Hypothalamus (tissue), 51 donors: ENCODE results near the gene DEFB126.
"Not testable (repeated sequence)": the region's sequence is repeated elsewhere in the genome, so short reads cannot be mapped to it uniquely, and the experiment has no call there.

Source experiments
- DNase-seq, 51 donors: peaks; one replicate each; lab custom pipeline; 2025; lab: John Stamatoyannopoulos, UW

DEFB126 gene, protein sequence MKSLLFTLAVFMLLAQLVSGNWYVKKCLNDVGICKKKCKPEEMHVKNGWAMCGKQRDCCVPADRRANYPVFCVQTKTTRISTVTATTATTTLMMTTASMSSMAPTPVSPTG

DNA sequence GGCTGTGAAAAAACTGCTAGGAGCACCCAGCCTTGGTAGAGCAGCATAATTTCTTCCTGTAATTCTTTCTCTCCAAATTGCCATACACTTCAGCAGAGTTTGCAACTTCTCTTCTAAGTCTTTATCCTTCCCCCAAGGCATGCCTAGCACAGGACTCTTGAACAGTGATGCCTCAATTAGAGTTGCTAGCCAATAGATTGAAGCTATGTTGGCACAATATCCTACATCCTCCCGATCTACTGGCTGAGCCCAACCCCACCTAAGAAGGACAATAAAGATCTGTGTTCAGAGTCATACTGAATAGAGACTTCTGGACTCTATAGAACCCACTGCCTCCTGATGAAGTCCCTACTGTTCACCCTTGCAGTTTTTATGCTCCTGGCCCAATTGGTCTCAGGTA is at the start of gene DEFB126:
TSS of gene DEFB126 (plus strand) at position 301 of the 400 bp plus-strand sequence. CDS start at position 340, 39 bp downstream.
- DNase-seq = no peak

DNA sequence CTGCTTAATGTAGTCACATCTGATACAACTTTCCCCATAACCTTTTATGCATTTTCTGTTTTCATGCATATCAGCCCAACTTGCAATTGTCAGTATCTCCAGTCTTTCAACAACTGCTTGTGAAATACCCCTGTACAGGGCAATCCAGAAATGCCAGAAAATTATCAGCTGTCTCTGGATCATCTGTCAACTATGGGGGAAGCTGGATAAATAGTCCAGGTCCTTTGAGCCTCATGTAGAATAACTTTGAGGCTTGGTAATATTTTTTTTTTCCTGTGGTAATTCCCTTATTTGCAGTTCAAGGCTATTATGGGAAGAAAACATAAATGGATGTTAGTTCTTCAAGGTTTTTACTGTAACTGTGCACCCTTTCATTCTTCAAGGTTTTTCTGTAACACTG is 48.7 kb upstream of the DEFB126 start:
- DNase-seq = no peak

DNA sequence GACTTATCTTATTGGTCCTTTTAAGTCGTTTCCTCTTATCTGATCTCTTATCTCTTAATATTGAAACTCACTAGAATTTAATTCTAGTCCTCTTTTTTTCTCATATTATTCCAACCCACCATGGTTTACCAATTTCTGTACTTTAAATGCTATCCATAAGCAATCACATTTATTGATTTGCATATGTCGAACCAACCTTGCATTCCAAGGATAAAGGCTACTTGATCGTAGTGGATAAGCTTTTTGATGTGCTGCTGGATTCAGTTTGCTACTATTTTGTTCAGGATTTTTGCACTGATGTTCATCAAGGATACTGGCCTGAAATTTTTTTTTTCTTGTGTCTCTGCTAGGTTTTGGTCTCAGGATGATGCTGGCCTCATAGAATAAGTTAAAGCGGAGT is 47.2 kb upstream of the DEFB126 start:
- DNase-seq = no peak

DNA sequence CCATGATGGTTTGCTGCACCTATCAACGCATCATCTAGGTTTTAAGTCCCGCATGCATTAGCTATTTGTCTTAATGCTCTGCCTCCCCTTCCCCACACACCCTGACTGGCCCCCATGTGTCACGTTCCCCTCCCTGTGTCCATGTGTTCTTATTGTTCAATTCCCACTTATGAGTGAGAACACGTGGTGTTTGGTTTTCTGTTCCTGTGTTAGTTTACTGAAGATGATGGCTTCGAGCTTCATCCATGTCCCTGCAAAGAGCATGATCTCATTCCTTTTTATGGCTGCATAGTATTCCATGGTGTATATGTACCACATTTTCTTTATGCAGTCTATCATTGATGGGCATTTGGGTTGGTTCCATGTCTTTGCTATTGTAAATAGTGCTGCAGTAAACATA is 44.7 kb upstream of the DEFB126 start:
- DNase-seq = not testable (repeated sequence)

DNA sequence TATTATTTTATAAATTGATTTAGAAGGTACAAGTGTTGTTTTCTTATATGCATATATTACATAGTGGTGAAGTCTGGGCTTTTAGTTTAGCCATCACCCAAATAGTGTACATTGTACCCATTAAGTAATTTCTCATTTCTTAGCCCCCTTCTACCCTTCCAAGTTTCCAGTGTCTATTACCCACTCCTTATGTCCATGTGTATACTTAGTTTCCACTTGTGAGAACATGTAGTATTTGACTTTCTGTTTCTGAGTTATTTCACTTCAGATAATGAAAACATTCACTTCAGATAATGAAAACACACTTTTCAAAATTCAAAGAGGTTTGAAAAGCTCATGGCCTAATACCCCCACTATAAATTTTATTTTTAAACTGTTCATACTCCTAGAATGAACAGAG is 40.4 kb upstream of the DEFB126 start:
- DNase-seq = no peak

DNA sequence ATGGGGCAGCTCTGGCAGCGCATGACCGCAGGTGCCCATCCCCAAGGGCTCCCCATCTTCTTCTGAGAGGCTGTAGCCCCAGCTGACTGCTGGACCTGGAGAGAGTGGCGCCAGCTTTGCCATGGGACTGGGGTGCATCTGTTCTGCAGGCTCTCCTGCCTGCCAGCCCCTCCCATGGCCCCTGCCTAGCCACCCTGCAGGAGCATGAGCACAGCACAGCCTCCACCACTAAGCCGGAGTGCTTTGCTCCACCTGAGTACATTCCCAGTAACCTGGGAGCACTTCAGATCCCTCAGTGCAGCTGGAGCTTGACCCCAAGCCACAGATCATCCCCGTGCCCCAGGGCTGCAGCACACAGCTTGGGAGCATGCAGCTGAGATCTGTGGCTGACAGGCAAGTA is 38.9 kb upstream of the DEFB126 start:
- DNase-seq = no peak

DNA sequence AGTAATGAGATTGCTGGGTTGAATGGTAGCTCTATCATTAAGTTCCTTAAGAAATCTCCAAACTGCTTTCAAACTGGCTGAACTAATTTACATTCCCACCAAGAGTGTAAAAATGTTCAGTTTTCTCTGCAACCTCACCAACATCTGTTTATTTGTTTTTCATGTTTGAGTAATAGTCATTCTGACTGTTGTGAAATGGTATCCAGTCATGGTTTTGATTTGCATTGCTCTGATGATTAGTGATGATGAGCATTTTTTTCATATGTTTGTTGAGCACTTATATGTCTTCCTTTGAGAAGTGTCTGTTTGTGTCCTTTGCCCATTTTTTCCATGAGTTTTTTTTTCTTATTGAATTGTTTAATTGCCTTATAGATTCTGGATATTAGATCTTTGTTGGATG is 30.0 kb upstream of the DEFB126 start:
- no peak for DNase-seq

DNA sequence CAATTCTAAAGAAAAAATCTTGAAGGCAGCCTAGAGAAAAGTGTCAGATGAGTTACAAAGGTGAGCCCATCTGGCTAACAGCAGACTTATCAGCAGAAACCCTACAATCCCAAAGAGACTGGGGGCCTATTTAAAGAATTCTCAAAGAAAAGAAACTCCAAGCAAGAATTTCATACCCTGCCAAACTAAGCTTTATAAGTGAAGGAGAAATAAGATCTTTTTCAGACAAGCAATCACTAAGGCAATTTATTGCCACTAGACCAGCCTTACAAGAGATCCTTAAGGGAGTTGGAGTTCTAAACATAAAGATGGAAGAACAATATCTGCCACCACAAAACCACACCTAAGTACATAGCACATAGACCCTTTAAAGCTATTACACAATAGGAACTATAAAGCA is 24.9 kb upstream of the DEFB126 start:
- no peak for DNase-seq

DNA sequence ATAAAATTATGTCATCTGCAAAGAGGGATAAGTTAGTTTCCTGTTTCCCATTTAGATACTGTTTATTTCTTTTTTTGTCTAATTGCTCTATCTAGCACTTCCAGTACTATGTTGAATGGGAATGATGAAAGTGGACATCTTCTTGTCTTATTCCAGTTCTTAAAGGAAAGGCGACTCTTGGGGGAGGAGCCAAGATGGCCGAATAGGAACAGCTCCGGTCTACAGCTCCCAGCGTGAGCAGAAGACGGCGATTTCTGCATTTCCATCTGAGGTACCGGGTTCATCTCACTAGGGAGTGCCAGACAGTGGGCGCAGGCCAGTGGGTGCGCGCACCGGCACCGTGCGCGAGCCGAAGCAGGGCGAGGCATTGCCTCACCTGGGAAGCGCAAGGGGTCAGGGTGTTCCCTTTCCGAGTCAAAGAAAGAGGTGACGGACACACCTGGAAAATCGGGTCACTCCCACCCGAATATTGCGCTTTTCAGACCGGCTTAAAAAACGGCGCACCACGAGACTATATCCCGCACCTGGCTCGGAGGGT is 12.5 kb upstream of the DEFB126 start:
- DNase-seq = not testable (repeated sequence)

DNA sequence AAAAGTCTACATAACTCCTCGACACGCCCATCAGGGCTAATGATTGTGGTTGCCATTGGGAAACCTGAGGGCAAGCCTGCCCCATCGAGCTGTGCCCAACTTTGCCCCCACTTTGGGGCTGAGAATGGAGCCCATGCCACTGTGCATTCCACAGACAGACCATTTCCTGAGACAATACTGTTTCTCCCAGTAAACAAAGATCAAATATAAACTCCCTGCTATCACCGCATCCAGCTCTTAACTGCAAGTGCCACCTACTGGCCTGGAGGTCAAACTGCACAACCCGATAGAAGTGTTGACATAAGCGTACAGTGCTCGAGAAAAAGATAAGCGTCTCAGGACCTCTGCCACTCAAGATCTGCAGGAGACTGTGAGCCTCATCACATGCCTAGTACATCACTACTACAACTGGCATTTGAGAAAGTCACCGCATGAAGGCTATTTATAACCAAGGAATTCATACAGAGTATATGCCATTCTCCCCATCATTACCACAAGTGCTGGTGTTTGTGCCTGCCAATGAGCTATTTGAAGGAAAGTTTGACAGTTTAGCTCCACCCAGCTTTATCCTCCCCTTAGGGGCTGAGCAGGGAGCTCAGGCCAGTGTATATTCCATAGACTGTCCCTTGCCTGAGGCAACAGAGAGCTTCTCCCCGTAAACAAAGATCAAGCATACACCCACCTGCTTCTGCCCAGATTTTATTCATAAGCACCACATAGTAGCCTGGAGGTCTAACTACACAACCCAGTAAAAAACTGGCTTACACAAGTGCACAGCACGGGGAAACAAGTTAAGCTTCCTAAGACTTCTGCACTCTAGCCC is 4.5 kb upstream of the DEFB126 start:
- no peak for DNase-seq

DNA sequence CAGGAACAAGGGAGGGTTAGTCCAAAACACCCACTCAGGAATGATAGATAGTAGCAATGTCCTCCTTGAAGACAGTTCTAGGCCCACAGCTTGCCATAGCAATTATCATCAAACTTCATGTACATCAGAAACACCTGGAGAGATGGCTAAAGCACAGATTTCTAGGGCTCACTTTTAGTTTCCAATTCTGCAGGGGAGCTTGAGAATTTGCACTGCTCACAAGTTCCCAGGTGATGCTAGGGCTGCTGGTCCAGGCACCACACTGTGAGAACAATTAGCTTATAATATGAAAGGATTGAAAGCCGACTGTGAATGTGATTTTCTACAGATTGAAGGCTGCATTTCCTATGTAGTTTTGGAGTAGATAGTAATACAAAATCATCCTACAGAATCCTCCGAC is 3.5 kb downstream of the DEFB126 start:
- DNase-seq = no peak

DNA sequence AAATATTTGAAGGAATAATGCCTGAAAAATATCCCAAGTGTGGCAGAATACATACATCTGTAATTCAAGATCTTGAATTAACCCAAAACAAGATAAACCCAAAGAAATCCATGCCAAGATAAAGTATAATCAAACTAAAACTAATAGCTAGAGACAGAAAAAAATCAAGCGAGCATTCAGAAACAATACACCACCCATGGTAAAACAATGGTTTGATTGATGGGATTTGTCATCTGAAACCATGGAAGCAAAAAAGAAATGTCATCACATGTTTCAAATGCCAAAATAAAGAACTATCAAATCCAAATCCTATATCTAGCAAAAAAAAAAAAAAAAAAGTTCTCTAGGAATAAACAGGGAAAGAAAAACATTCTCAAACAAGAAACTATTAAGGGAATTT is 9.7 kb downstream of the DEFB126 start:
- no peak for DNase-seq

DNA sequence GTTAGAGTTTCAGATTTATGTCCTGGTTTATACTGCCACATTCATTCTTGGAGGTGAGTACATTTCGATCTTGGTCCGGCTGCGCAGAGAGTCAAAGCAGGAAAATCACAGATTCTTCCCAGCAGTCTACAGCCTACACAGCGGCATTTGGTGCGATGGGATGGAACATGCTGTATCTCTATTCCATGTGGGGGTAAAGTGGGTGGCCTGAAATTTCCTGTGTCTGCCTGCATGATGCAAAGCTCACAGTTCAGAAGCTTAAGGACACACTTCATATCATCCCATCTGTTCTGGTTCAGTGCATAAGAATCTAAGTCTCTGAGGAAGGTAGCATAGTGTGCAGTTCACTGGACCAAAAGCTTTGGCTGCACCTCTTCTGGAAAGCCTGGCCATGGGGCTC is 14.8 kb downstream of the DEFB126 start, which contains the start of gene DEFB127:
TSS of gene DEFB127 (plus strand) at position 301 of the 400 bp plus-strand sequence. CDS start at position 392, 91 bp downstream.
- DNase-seq = no peak

DNA sequence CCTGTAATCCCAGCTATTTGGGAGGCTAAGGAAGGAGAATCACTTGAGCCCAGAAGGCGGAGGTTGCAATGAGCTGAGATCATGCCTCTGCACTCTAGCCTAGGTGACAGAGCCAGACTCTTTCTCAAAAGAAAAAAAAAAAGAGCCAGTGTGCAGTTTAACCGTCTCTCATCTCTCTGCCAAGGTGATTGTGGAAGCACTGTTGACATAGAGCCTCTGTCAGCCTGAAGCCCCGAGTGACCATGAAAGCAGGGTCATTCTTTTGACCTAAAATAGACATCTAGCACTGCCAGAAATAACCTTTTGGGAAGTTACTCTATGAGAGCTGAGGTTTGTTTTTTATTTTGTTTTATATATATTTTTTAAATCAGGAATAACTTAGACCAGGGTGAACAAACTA is 22.2 kb downstream of the DEFB126 start:
- DNase-seq = no peak

DNA sequence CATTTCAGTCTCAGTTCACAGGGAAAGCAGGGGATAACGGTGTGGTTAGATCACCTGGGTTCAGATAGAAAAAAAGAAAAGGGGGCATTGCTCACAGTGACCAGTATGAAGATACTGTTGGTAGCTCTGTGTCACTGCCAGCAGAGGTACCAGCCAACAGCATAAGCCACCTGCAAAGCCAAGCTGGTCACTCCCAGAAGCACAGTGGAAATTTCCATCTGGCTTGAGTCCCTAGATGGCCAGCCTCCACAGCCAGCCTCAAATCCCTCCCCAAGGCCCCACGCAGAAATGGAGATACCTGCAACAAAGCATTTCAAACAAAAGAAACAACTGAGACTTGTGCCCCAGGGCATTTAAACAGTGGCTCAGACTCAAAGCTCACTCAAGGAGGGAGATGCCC is 26.5 kb downstream of the DEFB126 start:
- DNase-seq = no peak

DNA sequence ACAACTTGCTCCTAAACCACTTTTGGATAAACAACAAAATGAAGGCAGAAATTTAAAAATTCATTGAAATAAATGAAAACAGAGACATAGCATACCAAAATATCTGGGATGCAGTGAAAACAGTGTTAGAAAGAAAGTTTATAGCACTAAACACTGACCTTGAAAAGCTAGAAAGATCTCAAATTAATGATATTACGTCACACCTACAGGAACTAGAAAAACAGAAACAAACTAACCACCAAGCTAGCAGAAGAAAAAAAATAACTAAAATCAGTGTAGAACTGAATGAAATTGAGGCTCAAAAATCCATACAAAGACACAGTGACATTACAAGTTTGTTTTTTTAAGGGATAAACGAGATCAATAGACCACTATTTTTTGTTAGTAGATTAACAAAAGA is 41.9 kb downstream of the DEFB126 start:
- no peak for DNase-seq

DNA sequence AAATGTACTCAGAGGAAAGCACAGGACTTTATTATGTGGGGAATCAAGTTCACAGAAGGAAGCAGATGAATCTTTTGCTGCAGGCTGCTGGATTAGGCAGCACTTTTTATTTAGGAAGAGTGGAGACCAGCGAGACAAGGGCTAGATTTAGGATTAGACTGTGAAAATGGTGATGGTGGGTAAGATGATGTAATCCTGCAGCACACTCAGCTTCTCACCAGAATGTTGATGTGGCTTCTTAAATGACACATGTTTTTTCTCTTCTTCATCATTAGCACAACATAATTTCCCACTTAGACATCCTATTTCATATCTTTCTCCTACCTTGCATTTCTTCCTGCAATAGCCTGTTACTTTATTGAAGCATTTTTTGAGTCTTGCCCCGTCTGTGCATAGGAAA is 45.3 kb downstream of the DEFB126 start:
- no peak for DNase-seq

DNA sequence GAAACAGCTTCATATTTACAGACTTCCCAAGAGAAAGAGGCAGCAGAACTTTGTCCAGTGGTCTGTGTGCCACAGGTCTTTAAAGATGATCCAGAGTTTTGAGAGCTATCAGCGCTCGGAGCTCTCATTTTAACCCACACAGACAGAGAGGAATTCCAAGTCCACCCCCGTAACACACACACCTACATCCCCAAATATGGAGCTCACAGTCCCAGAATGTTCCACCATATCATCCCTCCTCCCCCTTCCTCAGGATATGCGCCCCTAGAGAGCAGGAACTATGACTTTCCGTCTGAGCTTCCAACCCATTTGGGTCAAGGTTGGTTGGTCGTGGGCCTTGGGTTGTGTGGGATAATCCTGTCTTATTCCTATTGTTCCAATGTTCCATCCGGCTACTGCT is 47.2 kb downstream of the DEFB126 start, which contains the start of gene DEFB128:
TSS of gene DEFB128 (minus strand) at position 101 of the 400 bp plus-strand sequence. CDS start at position 13, 88 bp downstream.
- DNase-seq = no peak
